ENCODE data around the gene THY1. TPM values are rescaled to one million over a fixed set of nuclear protein-coding genes. Genes with fewer than 3 reads are reported as not detected.

The THY1 gene
- total RNA-seq, 1 experiment from 2014 or later, result 13.7 TPM

DNA sequence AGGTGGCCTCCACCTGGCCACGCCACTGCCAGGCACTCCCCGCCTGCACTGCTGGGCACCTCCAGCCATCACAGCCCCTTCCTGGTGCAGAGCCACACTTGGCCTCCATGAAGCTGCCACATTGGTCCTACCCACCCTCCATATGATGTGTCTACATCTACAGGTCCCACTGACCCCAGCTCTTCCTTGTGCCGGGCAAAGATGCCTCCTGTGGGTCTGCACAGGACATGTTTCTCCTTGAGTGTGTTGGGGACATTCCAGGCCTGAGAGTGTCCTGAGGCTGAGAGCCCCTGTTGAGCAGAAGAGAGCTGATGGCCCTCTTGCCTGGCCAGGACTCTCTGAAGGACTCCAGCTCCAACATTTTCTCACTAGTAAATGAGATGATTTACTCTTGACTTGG, 7.5 kb downstream of the THY1 start:
- H3K27me3 ChIP-seq (ENCODE audit: control insufficient read depth, insufficient read depth, low read length), result no peaks in the 10 kb centered on the region
- intact Hi-C loops (cut with micrococcal nuclease; ENCODE audit: unreplicated experiment), result no loop called here
- H3K4me1 ChIP-seq (ENCODE audit: control insufficient read depth, insufficient read depth, low read length), result peaks cover 6% of the 10 kb centered on the region; the same call in 1 of the 2 replicates
- ChIA-PET CTCF (no interaction called here), POLR2A (no interaction called here)
- in situ Hi-C loops (cut with HindIII; ENCODE audit: low pct_unique_long_range_greater_than_20kb, low sequenced_read_pairs), result no loop called here
- no TSS peak for BruUV-seq (replicated peaks)
- no peak for ATAC-seq
- H3K9me3 ChIP-seq (ENCODE audit: control insufficient read depth, insufficient read depth, low read depth, low read length), result no peaks in the 10 kb centered on the region
- H3K36me3 ChIP-seq (ENCODE audit: control insufficient read depth, insufficient read depth, low read length), result no peaks in the 10 kb centered on the region
- no peak for DNase-seq (ENCODE audit: low read depth, low spot score)
- no peak overlapping the region for H3K27ac ChIP-seq (ENCODE audit: low read length)
- no peak overlapping the region for H3K4me3 ChIP-seq (ENCODE audit: low read depth in 2 of 2, low read length in 2 of 2)
- TF ChIP-seq POLR2AphosphoS5 (IDR thresholded peaks at IDR 0.05; ENCODE audit: low read depth, low read length) (no peak), SIN3A (IDR thresholded peaks at IDR 0.05; ENCODE audit: borderline replicate concordance, insufficient read depth, low read depth, low read length) (no peak), TCF7L2 (IDR thresholded peaks at IDR 0.05; ENCODE audit: low read depth, low read length) (no peak), REST (IDR thresholded peaks at IDR 0.05; ENCODE audit: insufficient read depth in 1 of 2, low read depth in 2 of 2, low read length in 1 of 2) (no peak)
- TF ChIP-seq, protein P1, sequence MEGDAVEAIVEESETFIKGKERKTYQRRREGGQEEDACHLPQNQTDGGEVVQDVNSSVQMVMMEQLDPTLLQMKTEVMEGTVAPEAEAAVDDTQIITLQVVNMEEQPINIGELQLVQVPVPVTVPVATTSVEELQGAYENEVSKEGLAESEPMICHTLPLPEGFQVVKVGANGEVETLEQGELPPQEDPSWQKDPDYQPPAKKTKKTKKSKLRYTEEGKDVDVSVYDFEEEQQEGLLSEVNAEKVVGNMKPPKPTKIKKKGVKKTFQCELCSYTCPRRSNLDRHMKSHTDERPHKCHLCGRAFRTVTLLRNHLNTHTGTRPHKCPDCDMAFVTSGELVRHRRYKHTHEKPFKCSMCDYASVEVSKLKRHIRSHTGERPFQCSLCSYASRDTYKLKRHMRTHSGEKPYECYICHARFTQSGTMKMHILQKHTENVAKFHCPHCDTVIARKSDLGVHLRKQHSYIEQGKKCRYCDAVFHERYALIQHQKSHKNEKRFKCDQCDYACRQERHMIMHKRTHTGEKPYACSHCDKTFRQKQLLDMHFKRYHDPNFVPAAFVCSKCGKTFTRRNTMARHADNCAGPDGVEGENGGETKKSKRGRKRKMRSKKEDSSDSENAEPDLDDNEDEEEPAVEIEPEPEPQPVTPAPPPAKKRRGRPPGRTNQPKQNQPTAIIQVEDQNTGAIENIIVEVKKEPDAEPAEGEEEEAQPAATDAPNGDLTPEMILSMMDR (IDR thresholded peaks at IDR 0.05), result no peak

DNA sequence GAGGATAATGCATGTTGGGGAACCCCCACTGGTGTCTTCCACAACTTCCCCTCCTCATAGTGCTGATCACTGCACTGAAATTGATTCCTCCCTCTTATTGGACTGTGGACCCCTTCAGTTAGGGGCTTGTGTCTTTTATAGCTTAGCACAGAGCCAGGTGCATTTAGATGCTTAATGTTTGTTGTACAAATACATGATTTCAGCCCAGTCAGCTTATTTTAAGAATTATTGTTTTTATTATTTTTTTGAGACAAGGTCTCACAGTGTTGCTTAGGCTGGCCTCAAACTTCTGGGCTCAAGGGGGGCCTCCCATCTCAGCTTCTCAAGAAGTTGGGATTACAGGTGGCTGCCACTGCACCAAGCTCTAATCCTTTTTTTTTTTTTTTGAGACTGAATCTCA, 8.2 kb downstream of the THY1 start:
- no peak for TF ChIP-seq POLR2AphosphoS5 (IDR thresholded peaks at IDR 0.05; ENCODE audit: low read depth, low read length)
- H3K4me3 ChIP-seq (ENCODE audit: low read depth in 2 of 2, low read length in 2 of 2), result no peak overlapping the region
- intact Hi-C loops (cut with micrococcal nuclease; ENCODE audit: unreplicated experiment), result no loop called here
- peaks cover 4% of the 10 kb centered on the region; the same call in 1 of the 2 replicates for H3K4me1 ChIP-seq (ENCODE audit: control insufficient read depth, insufficient read depth, low read length)
- in situ Hi-C loops (cut with HindIII; ENCODE audit: low pct_unique_long_range_greater_than_20kb, low sequenced_read_pairs), result no loop called here
- CTCF ChIA-PET, result interaction anchor here (0.5 to 0.6 kb wide), 2 partner anchors 13 to 42 kb away, joined by 5 read pairs; no protein-coding TSS in a partner anchor
- DNase-seq (ENCODE audit: low read depth, low spot score) (no peak), ATAC-seq (no peak)
- H3K27me3 ChIP-seq (ENCODE audit: control insufficient read depth, insufficient read depth, low read length), result no peaks in the 10 kb centered on the region
- H3K36me3 ChIP-seq (ENCODE audit: control insufficient read depth, insufficient read depth, low read length), result no peaks in the 10 kb centered on the region
- H3K9me3 ChIP-seq (ENCODE audit: control insufficient read depth, insufficient read depth, low read depth, low read length), result no peaks in the 10 kb centered on the region
- POLR2A ChIA-PET, result no interaction called here
- H3K27ac ChIP-seq (ENCODE audit: low read length), result no peak overlapping the region
- BruUV-seq (replicated peaks), result no TSS peak

- H3K9me3 ChIP-seq (ENCODE audit: control insufficient read depth, insufficient read depth, low read depth, low read length), result no peaks in the 10 kb centered on the region
- no peaks in the 10 kb centered on the region for H3K36me3 ChIP-seq (ENCODE audit: control insufficient read depth, insufficient read depth, low read length)
- DNase-seq (ENCODE audit: low read depth, low spot score) (no peak), ATAC-seq (no peak)
- no peaks in the 10 kb centered on the region for H3K27me3 ChIP-seq (ENCODE audit: control insufficient read depth, insufficient read depth, low read length)
- POLR2A ChIA-PET, result no interaction called here
- CTCF ChIA-PET, result interaction anchor here (0.6 kb wide), 1 partner anchor 42 kb away, joined by 5 read pairs; no protein-coding TSS in a partner anchor
- in situ Hi-C loops (cut with HindIII; ENCODE audit: low pct_unique_long_range_greater_than_20kb, low sequenced_read_pairs), result no loop called here
- intact Hi-C loops (cut with micrococcal nuclease; ENCODE audit: unreplicated experiment), result no loop called here
- H3K4me3 ChIP-seq (ENCODE audit: low read depth in 2 of 2, low read length in 2 of 2), result no peak overlapping the region
- TF ChIP-seq SIN3A (IDR thresholded peaks at IDR 0.05; ENCODE audit: borderline replicate concordance, insufficient read depth, low read depth, low read length), result no peak
- TF ChIP-seq, protein P1 (IDR thresholded peaks at IDR 0.05), result no peak
- no peak for TF ChIP-seq REST (IDR thresholded peaks at IDR 0.05; ENCODE audit: insufficient read depth in 1 of 2, low read depth in 2 of 2, low read length in 1 of 2)
- H3K4me1 ChIP-seq (ENCODE audit: control insufficient read depth, insufficient read depth, low read length), result peaks cover 4% of the 10 kb centered on the region; the same call in 1 of the 2 replicates
- BruUV-seq (replicated peaks), result no TSS peak
- no peak overlapping the region for H3K27ac ChIP-seq (ENCODE audit: low read length)
Measured at GRCh38 chr11:119414321-119414720, 8.7 kb downstream of the THY1 start.
